Activated CD4-positive, alpha-beta T cell treated with anti-CD3 and anti-CD28 coated beads, Interleukin-10, Interleukin-2, amounts not matched to agents 100 ng/mL and 50 ng/mL, durations not matched to agents 16 hours and 8 hours (primary cell): ENCODE data around the gene PGM2.
A peak's percentile ranks its signal among the peaks of the same experiment; 100 is the strongest.
"Not testable (repeated sequence)": the region's sequence is repeated elsewhere in the genome, so short reads cannot be mapped to it uniquely, and the experiment has no call there.

Source experiments
- DNase-seq: peaks from one replicate; pipeline ENCODE4 v3.0.0-alpha.2; 2020

PGM2 gene

GRCh38 chr4:37826295-37827029, at the start of gene PGM2:
Gene PGM2 (plus strand): TSS chr4:37826686. CDS start chr4:37826733, 47 bp downstream.
- DNase-seq: peak; percentile 93

GRCh38 chr4:37779896-37780295, 46.6 kb upstream of the PGM2 start:
- no peak for DNase-seq

GRCh38 chr4:37780444-37781130, 45.9 kb upstream of the PGM2 start:
- peak; percentile 46 for DNase-seq

GRCh38 chr4:37781131-37781455, 45.4 kb upstream of the PGM2 start:
- DNase-seq: no peak

- not testable (repeated sequence) for DNase-seq
Measured at GRCh38 chr4:37786267-37786666, 40.2 kb upstream of the PGM2 start.

GRCh38 chr4:37787883-37788460, 38.5 kb upstream of the PGM2 start:
- not testable (repeated sequence) for DNase-seq

- DNase-seq: no peak
Measured at GRCh38 chr4:37788819-37789218, 37.7 kb upstream of the PGM2 start.

- DNase-seq: no peak
Measured at GRCh38 chr4:37792241-37792640, 34.2 kb upstream of the PGM2 start.

GRCh38 chr4:37793562-37793961, 32.9 kb upstream of the PGM2 start:
- peak; percentile 36 for DNase-seq

GRCh38 chr4:37794056-37794455, 32.4 kb upstream of the PGM2 start:
- DNase-seq: no peak

- DNase-seq: no peak
Measured at GRCh38 chr4:37795581-37796195, 30.8 kb upstream of the PGM2 start.

- no peak for DNase-seq
Measured at GRCh38 chr4:37797374-37797773, 29.1 kb upstream of the PGM2 start.

GRCh38 chr4:37797923-37798322, 28.6 kb upstream of the PGM2 start:
- DNase-seq: no peak

GRCh38 chr4:37798616-37799015, 27.9 kb upstream of the PGM2 start:
- no peak for DNase-seq

GRCh38 chr4:37799941-37800554, 26.4 kb upstream of the PGM2 start:
- no peak for DNase-seq

- no peak for DNase-seq
Measured at GRCh38 chr4:37802068-37802666, 24.3 kb upstream of the PGM2 start.

GRCh38 chr4:37803348-37803973, 23.0 kb upstream of the PGM2 start:
- peak; percentile 54 for DNase-seq

- no peak for DNase-seq
Measured at GRCh38 chr4:37805091-37805490, 21.4 kb upstream of the PGM2 start.

- DNase-seq: no peak
Measured at GRCh38 chr4:37812713-37813112, 13.8 kb upstream of the PGM2 start.

- DNase-seq: no peak
Measured at GRCh38 chr4:37815591-37815990, 10.9 kb upstream of the PGM2 start.

GRCh38 chr4:37816006-37816405, 10.5 kb upstream of the PGM2 start:
- DNase-seq: peak; percentile 43

- DNase-seq: no peak
Measured at GRCh38 chr4:37816719-37817118, 9.8 kb upstream of the PGM2 start.
